COR-L47 (cell line): ENCODE measurements around the gene BICDL1.

Experiments
- DNase-seq: peaks from one replicate; lab custom pipeline; 2025; lab: John Stamatoyannopoulos, UW

Gene BICDL1

GRCh38 chr12:120125792-120126634 lies 137.0 kb downstream of the BICDL1 start:
- DNase-seq = no peak

GRCh38 chr12:120126635-120127005 lies 137.6 kb downstream of the BICDL1 start:
- no peak for DNase-seq

DNA sequence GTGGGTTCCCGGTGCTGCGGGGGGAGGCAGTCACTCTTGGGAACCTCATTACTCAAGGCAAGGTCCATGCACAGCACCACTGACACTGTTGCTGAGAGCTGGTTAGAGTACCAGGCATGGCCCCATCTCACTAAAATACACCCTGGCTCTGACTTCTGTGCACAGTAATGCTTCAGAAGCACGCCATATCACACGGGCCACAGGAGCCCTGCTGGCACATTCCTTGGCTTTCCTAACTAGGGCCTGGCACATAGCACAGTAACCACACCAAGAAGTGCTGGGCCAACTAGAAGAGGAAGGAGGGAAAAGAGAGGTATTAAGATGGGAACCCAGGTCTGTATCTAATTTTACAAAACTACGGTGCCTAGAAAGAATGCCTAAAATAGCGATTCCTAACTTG lies 141.0 kb downstream of the BICDL1 start:
- no peak for DNase-seq

- DNase-seq = no peak
Observed at GRCh38 chr12:120131116-120131515, 142.1 kb downstream of the BICDL1 start.

GRCh38 chr12:120132054-120132836 lies 143.2 kb downstream of the BICDL1 start:
- DNase-seq = peak; percentile 45

DNA sequence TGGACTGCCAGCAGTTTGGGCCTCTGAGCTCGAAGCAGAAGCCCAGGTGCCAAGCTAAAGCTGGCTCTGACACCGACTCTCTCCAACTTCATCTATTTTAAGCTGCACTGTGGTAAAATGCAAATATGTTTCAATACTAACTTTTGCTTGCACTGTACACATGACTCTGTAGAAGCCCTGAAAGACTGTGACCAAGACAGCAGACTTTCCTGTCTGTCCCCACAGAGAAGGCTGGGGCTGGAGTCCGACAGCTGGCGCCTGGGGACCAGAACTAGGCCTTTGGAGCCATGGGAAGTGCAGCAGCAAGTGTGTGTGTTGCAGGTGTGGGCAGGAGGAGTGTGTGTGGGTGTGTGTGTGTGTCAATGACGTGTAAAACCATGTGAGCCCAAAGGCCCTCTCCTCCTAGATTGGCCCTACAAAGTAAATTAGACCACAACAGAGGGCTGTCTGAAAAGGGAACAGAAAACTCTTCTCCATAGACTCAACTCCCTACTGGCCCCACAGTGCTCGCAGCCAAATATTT lies 143.9 kb downstream of the BICDL1 start:
- no peak for DNase-seq

- no peak for DNase-seq
Observed at GRCh38 chr12:120134307-120134980, 145.4 kb downstream of the BICDL1 start.

GRCh38 chr12:120136093-120136770 lies 147.2 kb downstream of the BICDL1 start:
- DNase-seq = no peak

DNA sequence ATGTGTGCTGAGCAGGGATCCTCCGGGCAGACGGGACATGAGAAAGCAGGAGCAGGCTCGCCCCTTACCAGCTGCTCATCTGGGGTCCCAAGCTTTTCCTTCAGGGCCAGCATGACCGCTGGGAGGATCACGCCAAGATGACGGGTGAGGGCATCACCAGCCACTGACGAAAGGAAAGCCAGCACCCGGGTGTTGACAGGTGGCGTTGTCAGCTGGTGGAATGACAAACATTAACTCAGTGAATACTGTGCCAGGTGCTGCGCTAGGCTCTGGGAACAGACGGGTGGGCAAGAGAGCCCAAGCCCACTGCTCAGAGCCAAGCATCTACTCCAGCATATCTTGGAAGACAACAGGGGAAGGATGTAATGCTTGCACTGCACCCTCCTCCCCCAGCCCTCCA lies 148.8 kb downstream of the BICDL1 start:
- DNase-seq = no peak

DNA sequence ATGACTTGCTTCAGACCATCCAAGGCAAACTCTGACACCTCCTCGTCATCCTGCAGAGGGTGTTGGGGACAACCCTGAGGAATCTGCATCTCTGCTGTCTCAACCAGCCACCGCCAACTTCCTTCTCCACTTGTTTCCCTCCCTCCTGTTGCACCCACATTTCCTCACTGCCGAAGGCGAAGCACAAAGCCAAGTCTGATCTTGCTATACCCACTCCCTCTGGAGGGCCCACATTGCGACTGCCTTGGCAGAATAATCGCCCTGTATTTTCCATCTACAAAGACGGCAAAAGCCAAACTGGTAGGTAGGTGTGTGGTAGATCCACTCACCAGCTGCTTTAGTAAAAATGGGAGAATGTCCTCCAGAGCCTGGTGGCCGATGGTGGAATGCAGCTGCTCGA lies 149.3 kb downstream of the BICDL1 start:
- no peak for DNase-seq

- DNase-seq = no peak
Observed at GRCh38 chr12:120139958-120140357, 150.9 kb downstream of the BICDL1 start.

DNA sequence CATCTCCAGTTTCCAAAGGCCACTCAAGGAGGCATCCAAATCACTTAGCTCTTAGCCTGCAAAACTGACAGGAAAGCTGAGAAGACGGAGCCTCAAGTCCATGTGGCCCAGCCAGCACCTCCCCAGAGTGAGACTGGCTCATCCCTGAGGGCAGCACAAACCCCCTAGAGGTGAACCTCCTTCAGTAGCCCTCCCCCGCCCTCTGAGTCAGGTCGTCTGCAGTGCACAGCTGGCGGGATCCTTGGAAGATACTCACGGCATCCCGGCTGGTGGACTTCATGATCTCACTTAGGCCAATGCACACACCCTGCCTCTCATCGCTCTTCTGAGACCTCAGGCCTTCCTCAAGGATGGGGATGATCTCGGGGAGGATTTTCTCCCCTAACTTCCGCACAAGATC lies 151.6 kb downstream of the BICDL1 start:
- no peak for DNase-seq

GRCh38 chr12:120141336-120141735 lies 152.3 kb downstream of the BICDL1 start:
- DNase-seq = no peak

DNA sequence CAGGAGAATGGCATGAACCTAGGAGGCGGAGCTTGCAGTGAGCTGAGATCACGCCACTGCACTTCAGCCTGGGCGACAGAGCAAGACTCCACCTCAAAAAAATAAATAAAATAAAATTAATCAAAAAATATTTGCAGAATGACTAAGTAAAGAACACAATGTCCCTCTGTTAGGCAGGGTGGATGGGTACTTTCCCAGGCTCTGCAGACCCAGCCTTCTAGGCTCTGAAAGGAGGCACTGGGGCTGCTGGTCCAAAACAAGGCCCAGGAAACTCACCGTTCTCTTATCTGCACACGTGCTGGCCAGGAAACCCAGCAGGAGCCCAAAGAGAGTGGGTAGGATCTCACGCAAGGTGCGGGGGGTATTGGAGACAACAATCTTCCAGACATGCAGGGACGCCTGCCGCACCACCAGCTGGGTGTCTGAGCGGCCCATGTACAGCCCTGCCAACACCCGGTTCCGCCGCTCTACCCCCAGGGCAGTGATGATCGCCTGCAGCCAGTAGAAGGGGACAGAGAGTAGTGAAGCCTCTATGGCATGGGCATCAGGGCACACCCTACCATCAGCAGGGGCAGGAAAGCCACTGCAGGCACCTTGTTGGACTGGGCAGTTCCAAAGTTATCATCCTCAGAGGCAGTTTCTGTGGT lies 153.3 kb downstream of the BICDL1 start:
- DNase-seq = no peak
